HG02938 (cell line): Measurements from ENCODE around the gene LRFN4.

Source experiments
- ATAC-seq: cut with Tn5 transposase; IDR thresholded peaks from one replicate; pipeline ENCODE4 v1.9.1; 2021; ENCODE audit warnings: mild to moderate bottlenecking, moderate library complexity; ENCODE audit not compliant: unreplicated experiment

The LRFN4 gene

GRCh38 chr11:66870131-66870530 lies 13.3 kb downstream of the LRFN4 start:
- no peak for ATAC-seq

DNA sequence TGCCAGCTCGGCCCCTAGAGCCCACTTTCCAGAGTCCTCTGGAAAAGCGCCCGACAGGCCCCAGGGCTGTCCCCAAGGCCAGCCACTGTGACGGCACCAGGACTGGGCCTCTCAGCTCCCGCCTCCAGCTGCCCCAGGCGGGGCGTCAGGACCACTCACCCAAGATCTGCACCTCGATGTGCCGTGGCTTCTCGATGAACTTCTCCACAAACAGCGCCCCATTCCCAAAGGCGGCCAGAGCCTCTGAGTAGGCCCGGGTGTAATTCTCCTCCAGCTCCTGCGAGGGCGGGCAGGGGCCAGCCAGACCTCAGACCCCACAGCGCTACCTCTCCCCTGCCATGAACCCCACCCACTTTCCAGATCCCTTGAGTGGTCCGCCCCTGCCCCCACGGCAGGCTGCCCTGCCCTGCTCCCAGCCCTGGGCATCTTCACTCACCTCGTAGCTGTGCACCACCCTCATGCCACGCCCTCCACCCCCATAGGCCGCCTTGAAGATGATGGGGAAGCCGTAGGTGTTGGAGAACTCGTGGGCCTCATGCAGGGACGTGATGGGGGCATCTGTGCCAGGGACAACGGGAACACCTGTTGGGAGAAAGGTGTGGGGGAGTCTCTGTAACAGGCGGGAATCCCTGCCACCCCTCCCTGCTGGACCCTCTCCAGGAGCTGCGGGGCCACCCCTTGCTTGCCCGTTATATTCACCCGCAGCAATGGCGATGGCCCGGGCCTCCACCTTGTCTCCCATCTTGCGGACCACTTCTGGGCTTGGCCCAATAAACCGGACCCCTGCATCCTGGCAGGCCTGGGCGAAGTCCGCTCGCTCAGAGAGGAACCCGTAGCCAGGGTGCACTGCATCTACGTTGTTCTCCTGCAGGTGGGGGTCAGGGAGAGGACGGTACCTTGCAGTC lies 14.0 kb downstream of the LRFN4 start:
- no peak for ATAC-seq

- no peak for ATAC-seq
Measured at GRCh38 chr11:66871521-66871901, 14.6 kb downstream of the LRFN4 start.

- ATAC-seq: no peak
Measured at GRCh38 chr11:66874232-66874631, 17.4 kb downstream of the LRFN4 start.

DNA sequence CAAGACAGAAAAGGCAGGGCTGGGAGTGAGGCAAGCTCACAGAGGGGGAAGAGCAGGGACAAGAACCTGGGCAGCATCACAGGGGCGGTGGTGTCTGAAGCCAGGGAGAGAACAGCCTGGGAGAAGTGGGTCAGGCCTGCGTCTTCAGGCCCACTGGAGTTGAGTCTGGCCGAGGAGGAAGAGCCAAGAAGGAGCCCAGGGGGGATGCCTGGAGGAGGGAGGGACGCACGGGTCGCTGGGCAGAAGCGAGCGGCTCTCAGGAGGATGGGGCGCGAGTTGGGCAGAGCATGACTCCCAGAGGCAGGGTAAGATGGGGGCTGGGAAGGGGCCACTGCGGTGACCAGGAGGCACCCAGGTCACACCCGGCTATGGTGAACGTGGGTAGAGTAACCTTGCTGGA lies 18.5 kb downstream of the LRFN4 start:
- ATAC-seq: no peak

DNA sequence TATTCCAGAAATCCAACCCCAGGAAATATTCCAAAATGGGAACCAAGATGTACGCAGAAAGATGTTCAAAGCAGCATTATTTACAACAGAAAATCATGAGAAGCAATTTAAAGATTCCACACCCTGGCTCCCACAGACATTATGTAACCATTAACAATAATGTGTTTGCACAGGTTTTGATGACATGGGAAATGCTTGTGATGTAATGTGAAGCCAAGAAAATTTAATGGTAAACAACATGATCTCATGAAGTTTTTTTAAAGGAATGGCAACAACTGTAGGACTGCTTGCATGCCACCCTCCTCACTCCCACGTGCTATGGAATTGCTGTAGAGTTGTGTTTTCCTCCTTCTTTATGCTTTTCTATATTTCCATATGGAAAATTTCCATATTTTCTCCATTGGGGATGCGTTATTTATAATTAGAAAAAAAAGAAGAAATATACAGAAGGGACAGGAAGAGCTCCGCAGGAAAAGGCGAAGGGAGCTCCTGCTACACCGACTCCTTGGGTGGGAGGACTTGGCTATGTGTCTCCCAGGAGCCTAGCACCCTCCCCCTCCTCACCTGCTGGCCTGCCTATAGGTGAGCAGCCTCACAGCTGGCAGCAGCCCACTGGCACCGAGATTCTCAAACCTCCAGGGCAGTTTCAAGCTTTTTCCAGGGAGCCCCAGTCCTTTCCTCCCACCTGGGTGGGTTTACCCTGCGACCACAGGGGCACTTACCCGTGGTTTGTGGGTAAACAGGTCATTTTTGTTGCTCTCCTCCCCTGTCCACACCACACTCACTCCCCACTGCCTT lies 20.9 kb downstream of the LRFN4 start:
- ATAC-seq: no peak

- no peak for ATAC-seq
Measured at GRCh38 chr11:66878474-66878873, 21.6 kb downstream of the LRFN4 start.

GRCh38 chr11:66879000-66879399 lies 22.1 kb downstream of the LRFN4 start:
- ATAC-seq: no peak

DNA sequence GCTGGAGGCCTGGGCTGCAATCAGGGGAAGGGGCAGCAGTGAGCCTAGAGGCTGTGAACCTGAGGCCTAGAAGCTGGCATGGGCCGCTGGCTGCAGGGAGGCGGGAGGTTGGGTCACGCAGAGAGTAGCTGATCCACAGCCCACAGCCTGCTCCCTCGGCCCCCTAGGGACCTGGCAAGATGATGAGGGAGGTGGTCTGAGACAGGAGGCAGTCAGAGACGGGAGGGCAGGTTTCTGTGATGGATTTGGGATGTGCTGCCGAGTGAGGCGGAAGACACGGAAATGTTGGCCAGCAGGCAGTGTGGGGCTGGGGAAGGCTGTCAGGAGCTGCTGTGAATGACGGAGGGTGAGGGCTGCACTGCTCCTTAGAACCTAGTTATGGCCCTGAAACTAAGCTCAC lies 22.7 kb downstream of the LRFN4 start:
- no peak for ATAC-seq

- no peak for ATAC-seq
Measured at GRCh38 chr11:66879999-66880398, 23.1 kb downstream of the LRFN4 start.

GRCh38 chr11:66880496-66881450 lies 23.9 kb downstream of the LRFN4 start:
- no peak for ATAC-seq

DNA sequence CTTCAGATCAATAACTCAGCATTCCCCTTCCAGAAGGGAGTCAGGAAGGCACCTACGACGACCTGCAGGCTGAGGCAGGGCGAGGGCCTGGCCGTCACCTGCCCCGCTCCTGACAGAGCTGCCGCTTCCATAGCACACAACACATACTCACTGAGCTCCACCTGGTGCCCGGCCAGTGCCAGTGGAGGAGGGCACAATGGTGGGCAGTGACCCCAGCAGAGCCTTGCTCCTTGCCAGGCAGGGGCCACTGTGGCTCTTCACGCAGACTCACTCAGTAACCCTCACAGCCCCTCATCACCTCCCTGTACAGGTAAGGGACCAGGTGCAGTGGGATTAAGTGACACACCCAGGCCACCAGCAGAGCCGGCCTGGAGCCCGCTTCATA lies 24.6 kb downstream of the LRFN4 start:
- no peak for ATAC-seq

GRCh38 chr11:66881927-66882452 lies 25.1 kb downstream of the LRFN4 start:
- ATAC-seq: no peak

DNA sequence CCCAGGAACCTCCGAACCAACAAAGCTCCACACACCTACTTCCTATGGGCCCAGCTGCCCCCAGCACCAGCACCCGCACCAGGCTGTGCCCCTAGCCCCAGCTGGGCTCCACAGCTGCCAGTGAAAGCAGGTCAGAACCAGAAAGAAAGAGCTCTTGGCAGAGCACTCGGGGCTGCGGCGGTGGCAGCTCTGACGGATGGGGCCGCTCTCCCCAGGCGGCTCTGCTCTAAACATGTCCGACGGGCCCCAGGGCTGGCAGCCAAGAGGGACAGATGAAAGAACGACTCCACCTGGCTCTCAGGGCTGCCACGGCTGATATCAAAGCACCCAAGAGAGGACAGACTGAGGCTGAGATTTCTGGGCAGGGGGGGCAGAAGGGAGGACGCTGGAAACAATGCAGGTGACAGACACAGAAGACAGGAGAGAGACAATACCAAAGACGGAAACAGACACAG lies 25.7 kb downstream of the LRFN4 start:
- ATAC-seq: no peak

- no peak for ATAC-seq
Measured at GRCh38 chr11:66883016-66883965, 26.4 kb downstream of the LRFN4 start.

DNA sequence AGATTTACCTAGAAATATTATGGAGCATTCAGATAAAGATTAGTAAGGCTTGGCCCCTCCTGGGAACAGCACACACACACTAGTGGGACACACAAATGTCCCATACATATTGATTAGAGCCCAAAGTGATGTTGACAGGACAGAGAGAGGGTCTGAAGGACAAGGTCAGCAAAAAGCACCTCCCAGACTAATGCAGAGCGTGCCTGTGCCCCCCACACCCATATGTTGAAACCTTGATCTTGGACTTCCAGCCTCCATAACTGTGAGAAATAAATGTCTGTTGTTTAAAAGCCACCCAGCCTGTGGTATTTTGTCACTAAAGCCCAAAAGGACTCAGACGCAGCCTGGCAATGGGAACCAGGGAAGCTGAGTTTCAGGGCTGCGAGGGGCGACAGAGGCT lies 27.6 kb downstream of the LRFN4 start:
- ATAC-seq: no peak

GRCh38 chr11:66885469-66885868 lies 28.6 kb downstream of the LRFN4 start:
- no peak for ATAC-seq

- ATAC-seq: no peak
Measured at GRCh38 chr11:66885950-66886440, 29.1 kb downstream of the LRFN4 start.

- no peak for ATAC-seq
Measured at GRCh38 chr11:66886671-66887221, 29.9 kb downstream of the LRFN4 start.
